Head of caudate nucleus (tissue), 42 donors: ENCODE measurements around the gene APOL4.
A peak's percentile ranks its signal among the peaks of the same experiment; 100 is the strongest.
"Not testable (repeated sequence)": the region's sequence is repeated elsewhere in the genome, so short reads cannot be mapped to it uniquely, and the experiment has no call there.

ENCODE experiments used
- DNase-seq, 42 donors: peaks; one replicate each; pipeline versions ENCODE4 v3.0.0 to v3.0.0-alpha.2; 2020 to 2021; ENCODE audit warnings: mixed read lengths in 7 of 42
- intact Hi-C: fragments of 100-400 bp; cut with DNase I; formaldehyde crosslinking; loops from one replicate; pipeline ENCODE4 v1.15.0; 2022

The APOL4 gene

DNA sequence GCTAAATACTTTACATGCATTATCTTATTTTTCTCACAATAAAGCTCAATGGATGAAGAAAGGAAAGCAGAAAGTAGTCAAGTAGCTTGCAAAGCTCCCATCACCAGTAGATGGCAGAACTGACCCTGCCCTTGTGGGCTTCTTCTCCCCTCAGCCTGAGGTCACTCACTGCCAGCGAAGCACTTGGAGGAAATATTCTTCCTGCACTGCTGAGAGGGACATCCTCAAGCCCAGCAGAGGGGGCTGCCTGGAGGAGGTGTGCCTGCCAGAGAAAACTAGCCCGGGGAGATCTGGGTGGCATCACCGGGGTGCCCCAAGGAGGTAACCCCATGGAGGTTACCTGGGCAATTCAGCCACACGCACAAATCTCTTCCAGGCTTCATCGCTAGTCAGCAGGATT is 6.6 kb downstream of the APOL4 start:
- peak; percentile 14 to 82 (median 65) for DNase-seq
- intact Hi-C loops: loop anchor here (5.0 kb wide), 1 partner anchor 87 kb away; no protein-coding TSS in a partner anchor

DNA sequence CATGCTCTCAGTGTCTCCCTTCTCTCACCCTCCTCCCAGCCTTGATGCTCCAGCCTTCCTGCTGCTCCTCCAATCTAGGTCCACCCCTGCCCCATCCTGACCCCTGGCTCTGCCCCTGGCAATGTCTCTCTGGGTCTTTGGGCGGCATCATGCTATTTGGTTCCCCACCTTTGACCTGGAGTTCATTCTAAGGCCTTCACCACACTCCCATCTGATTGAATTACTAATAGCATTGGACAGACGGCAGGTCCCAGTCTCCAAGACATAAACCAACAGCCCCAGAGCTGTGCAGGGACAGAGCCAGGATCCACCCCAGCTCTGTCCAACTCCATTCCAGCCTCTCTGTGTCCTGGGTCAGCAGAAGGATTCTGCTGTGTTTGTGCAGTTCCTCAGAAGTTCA is 7.2 kb downstream of the APOL4 start:
- no peak for DNase-seq
- intact Hi-C loops: no loop called here

DNA sequence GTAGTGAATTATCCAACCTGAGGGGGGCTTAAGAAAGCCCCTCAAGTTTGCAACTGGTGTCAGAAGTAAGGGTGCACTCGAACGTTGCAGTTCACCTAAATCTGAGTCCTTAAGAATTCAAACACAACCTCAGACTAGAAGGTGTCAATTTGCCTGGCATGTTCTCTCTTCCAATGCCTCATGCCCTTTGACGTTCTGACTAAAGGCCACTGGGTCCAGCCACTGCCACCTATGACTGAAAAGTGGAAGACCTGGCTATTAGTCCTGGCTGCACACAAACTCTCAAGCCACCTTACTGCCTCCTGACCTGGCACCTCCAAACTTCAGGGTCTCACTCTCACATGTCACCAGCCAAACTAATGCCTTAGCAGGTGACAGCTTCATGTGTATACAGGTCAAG is 8.0 kb downstream of the APOL4 start:
- intact Hi-C loops: no loop called here
- DNase-seq: no peak

DNA sequence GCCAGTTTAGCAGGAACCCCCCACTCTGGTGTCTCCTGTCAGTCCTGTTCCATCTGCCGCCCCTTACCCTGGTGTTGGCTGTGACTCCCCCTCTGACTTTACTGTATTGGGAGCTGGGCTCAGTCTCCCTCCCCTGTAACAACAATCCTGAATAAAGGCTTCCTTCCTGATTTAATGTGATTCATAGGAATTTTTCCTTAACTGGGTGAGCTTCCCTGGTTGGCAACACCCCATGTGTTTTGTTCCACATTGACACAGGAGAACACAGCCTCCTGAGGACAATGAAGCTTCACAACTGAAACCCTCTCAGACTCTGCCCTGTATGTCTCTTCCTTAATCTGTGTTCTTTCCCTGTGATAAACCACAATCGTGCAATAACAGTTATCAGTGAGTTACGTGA is 8.4 kb downstream of the APOL4 start:
- intact Hi-C loops: no loop called here

DNA sequence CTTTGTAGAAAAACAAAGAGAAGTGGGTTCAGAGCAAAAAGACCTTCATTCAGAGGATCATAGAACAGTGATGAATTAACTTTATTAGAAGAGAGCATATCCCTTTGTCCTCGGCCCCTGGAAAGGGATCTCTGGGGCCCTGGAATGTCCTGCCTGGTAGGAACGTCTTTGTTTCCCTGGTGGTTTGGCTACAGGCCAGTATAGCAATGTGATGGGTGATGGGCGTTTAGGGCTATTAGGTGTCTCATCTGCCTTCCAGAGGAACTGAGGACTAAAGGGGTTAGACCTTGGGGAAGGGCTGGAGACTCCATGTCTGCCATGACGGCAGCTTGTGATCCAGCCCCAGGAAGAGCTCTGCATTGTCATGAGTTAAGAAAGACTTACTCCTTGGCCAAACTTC is 9.1 kb downstream of the APOL4 start:
- intact Hi-C loops: no loop called here
- no peak for DNase-seq

More for the DNA sequence above, 8.4 kb downstream of the APOL4 start:
- no peak for DNase-seq

DNA sequence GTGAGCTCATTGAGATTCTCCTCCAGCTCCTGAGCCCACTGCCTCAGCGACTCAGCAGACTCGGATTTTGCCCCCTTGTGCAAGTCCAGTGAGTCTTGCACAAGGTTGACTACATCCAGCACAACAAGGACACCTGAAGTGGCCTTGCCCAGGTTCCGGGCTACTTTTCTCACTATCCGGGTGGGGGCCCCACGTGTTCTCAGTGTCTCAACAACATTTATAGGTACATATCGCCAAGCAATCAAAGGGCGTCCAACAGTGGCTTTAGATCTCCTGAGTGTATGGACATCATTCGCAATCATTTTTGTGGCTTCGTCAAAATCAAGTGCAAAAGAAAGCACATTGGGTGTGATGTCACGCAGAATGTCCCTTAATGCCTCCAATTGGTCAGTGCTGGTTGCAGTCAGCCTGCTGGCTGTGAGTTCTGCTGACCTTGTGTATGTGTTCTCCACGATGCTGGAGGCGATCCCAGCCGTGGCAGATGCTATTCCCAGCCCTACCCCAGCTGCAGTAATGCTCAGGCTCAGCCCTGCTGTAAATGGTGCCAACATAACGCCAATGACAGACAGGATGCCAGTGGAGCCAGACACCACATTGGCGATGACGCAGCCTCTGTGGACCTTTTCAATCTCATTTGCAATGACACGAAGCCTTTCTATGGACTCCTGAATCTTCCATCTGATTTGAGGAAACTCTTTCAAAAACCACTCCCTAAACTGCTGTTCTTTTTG is 10.3 kb downstream of the APOL4 start:
- intact Hi-C loops: no loop called here
- DNase-seq: peak; percentile 59 to 95 (median 88)

DNA sequence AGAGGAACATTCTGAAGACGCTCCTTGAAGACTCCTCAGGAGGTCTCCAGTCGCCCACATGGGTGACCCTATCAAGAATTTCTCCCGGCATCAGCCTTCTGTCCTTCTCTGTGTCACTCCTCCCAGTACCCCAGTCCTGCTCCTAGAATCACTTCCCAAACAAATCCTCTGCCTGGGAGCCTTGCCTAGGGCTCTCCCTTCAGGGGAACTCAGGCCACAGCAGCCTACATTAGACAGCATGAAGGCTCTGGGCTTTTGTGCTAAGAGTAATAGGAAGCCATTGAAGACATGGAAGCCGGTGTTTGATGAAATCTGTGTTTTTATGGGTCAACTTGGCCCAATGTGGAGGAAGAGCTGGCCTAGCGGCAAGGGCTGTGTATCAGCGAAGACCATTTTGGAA is 13.7 kb downstream of the APOL4 start:
- intact Hi-C loops, DNase-seq: not testable (repeated sequence)

DNA sequence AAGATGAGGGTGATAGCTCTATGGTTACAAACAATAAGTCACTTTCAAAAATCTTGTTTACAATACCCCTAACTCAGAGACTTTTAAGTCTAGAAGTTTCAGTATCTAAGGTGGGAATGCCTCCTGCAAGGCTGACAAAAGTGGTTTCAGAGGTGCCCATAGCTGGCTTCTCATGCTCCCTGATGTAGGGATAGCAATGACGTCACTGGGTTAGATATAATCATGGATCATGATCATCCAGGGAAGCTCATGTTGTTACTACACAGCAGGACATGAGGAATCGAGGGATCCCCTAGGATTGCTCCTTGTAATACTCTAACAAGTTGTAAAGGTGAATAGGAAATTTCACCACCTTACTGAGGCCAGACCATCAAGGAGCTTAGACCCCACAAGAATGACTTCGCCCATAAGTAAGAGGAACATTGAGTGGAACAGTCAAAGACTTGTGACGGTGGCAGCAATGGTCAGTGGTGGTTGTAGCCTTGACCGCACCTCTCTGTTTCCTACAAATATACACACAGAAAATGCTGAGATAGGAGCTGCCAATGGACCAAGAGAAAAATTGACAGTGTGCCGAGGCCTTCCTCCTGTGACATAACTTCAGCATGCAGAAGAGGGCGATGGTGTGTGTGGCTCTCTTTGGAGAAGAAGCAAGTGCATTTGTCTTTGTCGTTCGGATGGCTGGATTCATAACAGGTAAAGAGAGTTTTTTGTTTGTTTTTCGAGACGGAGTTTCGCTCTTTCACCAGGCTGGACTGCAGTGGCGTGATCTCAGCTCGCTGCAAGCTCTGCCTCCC is 15.6 kb downstream of the APOL4 start:
- intact Hi-C loops: no loop called here
- DNase-seq: no peak

DNA sequence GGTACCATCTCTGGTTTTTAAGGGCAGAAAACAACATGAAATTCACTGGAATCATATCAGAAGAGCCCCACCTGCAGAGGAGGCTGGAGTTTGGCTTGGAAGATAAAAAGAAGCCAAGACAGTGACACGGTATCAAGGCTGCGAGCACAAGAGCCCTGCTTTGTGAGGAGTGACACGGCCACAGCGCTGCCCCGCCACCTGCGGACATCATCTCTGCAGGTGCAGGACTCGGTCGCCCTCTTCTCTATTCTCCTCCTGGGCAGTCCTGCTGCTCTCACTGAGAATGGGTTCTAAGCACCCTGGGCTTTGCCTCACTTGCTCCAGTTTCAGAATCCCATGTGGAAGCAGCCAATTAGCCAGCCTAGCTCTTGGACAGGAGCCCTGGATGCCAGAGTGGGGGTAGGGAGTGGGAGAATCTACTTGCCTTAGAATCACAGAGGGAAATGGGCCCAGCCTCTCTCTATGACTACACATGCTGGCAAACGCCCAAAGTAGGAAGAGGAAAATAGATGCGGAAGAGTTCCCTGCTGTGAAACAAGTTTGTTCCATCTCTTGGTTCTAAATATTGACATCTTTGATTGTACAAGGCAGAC is 17.1 kb downstream of the APOL4 start:
- peak in 22 of 42 donors; percentile 16 to 78 (median 40) for DNase-seq
- intact Hi-C loops: loop anchor here (5.0 kb wide), 1 partner anchor 37 kb away; no protein-coding TSS in a partner anchor

DNA sequence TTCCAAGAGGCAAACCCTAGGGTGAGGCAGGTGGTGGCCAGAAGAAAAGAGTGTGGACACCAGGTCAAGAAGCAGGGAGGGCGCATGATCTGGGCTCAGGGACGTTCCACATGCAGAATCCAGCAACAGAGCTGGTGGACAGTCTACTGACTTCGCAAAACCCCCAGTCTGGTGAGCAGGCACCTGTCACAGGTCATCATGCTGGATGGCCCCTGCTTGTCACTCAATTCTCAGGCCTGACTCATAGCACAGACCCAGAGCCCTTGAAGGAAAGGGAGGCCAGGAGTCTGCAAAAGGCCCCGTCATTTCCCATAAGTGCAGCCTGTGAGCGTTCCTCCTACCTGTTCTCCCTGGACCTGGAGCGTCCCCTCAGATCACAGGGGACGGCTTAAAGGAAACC is 18.2 kb downstream of the APOL4 start:
- intact Hi-C loops: loop anchor here (5.0 kb wide), 1 partner anchor 36 kb away; no protein-coding TSS in a partner anchor
- DNase-seq: peak in 1 of 42 donors; percentile 32

DNA sequence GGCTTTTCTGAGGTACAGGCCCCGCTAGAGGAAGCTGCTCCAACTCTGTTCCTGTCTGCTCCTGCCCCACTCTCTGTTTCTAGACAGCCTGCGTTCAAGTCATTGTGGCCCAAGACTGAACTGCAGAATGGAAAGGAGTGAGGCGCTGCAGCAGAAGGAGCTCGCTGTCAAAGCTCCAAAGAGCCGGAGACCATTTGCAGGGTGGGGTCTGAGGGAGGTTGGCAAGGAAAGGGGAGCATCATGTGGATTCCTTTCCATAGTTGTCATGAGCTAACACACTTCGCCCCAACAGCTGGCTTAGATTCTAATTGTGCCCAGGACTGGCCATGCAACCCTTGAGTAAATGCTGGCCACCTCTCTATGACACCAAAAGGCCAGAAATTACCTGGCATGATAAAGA is 18.8 kb downstream of the APOL4 start:
- DNase-seq: peak in 1 of 42 donors; percentile 23
- intact Hi-C loops: loop anchor here (5.0 kb wide), 1 partner anchor 36 kb away; no protein-coding TSS in a partner anchor

DNA sequence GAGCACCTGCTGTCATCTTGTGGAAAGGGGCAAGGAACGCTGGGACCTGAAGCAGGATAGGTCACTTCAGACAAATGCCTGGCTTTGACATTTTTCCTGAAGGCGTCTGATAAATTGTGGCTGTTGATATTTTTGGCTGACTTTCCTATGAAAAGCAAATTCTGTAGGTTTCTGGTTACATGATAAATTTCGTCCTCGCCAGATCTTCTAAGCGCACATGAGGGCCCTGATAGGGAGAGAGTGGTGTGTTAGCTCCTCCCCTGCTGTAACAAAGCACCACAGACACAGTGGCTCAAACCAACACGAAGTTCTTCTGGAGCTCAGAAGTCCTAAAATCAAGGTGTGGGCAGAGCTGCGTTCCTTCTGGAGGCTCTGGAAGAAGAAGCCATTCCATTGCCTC is 19.6 kb downstream of the APOL4 start:
- DNase-seq: no peak
- intact Hi-C loops: loop anchor here (5.0 kb wide), 1 partner anchor 35 kb away; no protein-coding TSS in a partner anchor

DNA sequence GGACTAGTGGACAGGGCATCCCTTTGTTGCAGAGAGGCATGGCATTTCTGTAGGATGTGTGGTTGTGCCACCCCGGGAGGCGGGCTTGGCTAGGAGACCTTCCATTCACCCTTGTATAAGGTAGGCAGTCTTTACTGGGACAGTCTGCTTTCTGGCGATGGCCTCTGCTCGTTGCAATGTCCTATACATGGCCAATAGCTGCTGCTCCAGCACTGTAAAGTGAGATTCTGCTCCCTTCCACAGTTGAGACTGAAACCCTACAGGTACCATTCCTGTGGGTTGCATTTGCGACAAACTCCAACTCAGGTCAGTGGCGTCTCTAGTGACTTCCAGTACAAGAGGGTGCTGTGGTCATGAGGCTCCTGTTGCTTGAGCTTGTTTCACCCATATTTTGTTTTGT is 20.7 kb downstream of the APOL4 start:
- intact Hi-C loops: loop anchor here (5.0 kb wide), 1 partner anchor 34 kb away; no protein-coding TSS in a partner anchor
- DNase-seq: no peak

DNA sequence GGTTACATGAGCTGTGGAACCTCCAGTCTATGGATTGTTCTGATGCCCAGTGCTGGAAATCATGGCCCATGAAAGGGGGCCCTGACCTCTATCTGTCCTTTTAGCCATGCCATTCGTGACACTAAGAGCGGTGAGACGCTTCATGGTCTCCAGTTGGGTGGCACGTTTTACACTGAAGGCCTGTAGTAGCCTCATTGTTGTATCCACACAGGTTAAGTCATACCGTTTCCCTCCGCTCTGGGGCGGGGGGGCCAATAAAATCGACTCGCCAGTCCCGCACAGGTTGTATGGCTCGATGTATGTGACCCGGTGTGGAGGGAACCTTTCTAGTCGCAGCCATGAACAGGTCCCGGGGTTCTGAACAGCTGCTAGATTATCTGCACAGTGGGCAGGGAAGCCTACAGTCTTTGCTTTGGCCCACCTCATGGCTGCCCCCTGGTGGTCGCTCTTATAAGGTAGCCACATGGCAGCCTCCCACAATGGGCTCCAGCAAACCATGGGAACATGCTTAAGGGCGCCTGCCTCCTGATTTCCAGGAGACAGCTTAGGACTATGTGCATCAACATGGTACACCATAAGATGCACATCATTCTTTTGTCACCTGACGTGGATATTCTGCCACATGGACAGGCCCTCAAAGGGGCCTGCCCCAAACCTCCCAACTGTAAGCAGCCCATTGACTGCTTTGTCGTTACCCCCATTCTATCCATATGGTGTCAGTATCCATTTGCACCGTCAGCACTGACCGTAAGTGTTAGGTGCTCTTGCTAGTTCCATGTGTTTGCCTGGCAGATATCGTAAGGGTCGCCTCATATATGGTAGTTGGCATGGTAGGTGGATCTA is 21.4 kb downstream of the APOL4 start:
- intact Hi-C loops: loop anchor here (5.0 kb wide), 1 partner anchor 33 kb away; no protein-coding TSS in a partner anchor
- peak; percentile 52 to 95 (median 81) for DNase-seq

DNA sequence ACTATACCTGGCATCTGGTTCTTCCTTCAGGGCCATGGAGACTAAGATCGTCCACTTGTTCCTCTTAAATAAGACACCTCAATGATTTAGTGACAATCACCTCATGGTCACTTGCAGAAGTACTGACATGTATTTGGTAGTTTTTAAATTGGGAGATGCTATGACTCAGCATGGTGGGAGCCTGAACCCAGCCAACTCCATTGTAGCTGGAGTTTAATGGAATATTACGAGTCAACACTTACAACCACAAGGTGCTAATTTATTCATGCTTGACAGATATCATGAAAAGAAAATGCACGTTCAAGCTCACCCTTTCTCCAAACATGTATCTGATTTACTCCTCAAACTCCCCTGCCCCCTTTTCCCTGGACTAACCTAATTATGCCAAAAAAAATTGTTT is 24.4 kb downstream of the APOL4 start:
- intact Hi-C loops: no loop called here
- DNase-seq: no peak

DNA sequence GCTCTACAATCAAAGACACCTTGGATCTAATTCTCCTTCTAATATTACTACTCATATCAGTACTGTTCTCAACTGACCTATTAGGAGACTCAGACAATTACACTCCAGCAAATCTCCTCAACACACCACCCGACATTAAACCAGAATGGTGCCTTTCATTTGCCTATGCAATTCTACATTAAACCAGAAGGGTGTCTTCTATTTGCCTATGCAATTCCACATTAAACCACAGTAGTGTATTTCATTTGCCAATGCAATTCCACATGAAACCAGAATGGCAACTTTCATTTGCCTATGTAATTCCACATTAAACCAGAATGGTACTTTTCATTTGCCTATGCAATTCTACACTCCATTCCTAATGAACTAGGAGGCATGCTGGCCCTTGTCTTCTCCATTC is 25.7 kb downstream of the APOL4 start:
- intact Hi-C loops: no loop called here
- DNase-seq: no peak

DNA sequence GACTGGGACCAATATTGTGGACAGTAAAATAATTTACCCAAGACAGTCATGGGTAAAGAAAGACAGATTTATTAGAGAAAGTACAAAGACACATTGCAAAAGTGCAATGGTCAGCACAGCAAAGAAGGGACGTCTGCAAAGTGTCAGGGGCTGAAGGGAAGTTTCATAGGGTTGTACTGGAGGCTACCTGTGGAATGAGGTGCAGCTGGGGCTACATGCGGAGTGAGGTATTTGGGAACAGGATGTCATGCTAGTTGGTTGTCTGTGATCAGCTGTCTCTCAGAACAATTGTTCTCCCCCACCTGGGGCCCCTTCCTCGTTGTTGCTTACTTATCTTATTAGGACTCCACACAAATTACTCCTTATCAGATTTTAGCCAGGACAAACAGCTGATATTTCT is 29.7 kb downstream of the APOL4 start:
- intact Hi-C loops: no loop called here
- DNase-seq: no peak

DNA sequence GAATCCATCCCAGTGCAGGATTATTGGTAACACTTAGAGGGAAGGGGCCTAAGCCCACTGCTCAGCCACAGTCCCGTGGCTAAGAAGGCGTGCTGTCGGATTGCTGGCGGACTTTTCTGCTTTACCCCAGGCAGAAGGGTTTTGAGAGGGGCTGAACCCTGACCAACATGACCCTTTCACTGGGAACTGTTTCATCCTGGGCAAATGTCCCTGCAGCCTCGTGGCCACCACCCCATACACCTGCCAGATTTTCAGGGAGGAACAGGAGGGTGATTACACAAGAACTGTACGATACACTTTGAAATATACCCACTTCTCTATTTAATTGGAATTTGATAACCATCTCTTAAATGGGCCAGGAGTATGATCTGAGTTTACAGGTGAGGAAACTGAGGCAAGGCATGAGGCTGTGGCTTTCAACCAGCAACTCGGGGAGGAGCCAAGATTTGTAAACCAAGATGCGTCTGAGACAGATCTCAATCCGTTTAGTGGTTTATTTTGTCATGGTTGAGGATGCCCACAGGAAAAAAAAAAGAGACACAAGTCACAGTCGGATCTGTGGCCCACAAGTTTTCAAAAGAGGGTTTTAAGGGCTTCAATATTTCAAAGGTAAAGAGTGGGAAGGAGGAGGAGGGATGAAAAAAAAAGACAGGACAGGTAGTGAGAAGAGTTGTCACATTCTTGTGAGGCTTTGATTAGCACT is 34.9 kb downstream of the APOL4 start:
- no peak for DNase-seq
- intact Hi-C loops: no loop called here
